HCT116 (cell line): Measurements from ENCODE around the gene PHF14. TPM values are rescaled to one million over a fixed set of nuclear protein-coding genes. Genes with fewer than 3 reads are reported as not detected.

Experiments used
- ATAC-seq: fragments of 200-7000 bp; cut with Tn5 transposase; 2 replicates; pipeline ENCODE4 v1.9.1; 2020; ENCODE audit warnings: mild to moderate bottlenecking, moderate library complexity
- BruUV-seq: library from RNA; stranded (reverse); fragments of 400-500 nt; replicated peaks from 2 replicates; lab custom pipeline; 2021; lab: Mats Ljungman, UMichigan
- CTCF ChIA-PET: fragments of 300-600 bp; sonication (Branson Sonifier 250); formaldehyde crosslinking; loops from one replicate; lab custom pipeline; 2021; ENCODE audit warnings: antibody characterized with exemption; lab: Charles Lee
- POLR2A ChIA-PET: fragments of 300-600, 350-600 bp; sonication (Branson Sonifier 250); formaldehyde crosslinking; loops from one replicate; lab custom pipeline; 2021; ENCODE audit warnings: antibody characterized with exemption; lab: Charles Lee
- RAD21 ChIA-PET, 2 experiments: fragments of 300-600 bp; sonication (Branson Sonifier 250); formaldehyde crosslinking; loops; one replicate each; lab custom pipeline; 2023; ENCODE audit warnings: low total read pairs in 2 of 2; ENCODE audit not compliant: uncharacterized antibody in 2 of 2, unreplicated experiment in 2 of 2, low non-redundant PET in 1 of 2; lab: Charles Lee
- DNase-seq: peaks from one replicate; pipeline ENCODE4 v3.0.0-alpha.2; 2010; ENCODE audit warnings: low read depth, low spot score
- H2AFZ ChIP-seq: fragments of 200-600 bp; shearing (Covaris generic), sonication (generic); 2 replicates; pipeline ENCODE4 v1.6.1; 2017; ENCODE audit warnings: low read depth, mixed run types, mixed read lengths, antibody characterized with exemption, low read length; ENCODE audit not compliant: poor library complexity, severe bottlenecking
- H3K27ac ChIP-seq: 2 replicates; pipeline ENCODE4 v1.5.1; 2012; ENCODE audit warnings: low read depth, low read length
- H3K27me3 ChIP-seq: fragments of 200-600 bp; sonication (generic); 2 replicates; pipeline ENCODE4 v1.6.1; 2016; ENCODE audit warnings: mixed run types, low read length, mixed read lengths; ENCODE audit not compliant: insufficient read depth
- H3K36me3 ChIP-seq, 2 experiments: fragments of 200-500 bp in 1 of 2; fragments of 200-600 bp in 1 of 2; sonication (Bioruptor generic) in 1 of 2; sonication (generic) in 1 of 2; 2 replicates each; pipeline versions ENCODE4 v1.5.1 to v1.6.1; 2014 to 2016; ENCODE audit warnings: low read length in 2 of 2, inconsistent platforms in 1 of 2, mixed read lengths in 1 of 2, mixed run types in 1 of 2; ENCODE audit not compliant: insufficient read depth in 2 of 2, control insufficient read depth in 1 of 2
- H3K4me1 ChIP-seq, 2 experiments: fragments of 200-600 bp in 1 of 2; sonication (generic) in 1 of 2; 2 replicates each; pipeline versions ENCODE4 v1.5.1 to v1.6.1; 2012 to 2017; ENCODE audit warnings: low read length in 2 of 2, inconsistent platforms in 1 of 2, mild to moderate bottlenecking in 1 of 2, mixed read lengths in 1 of 2, mixed run types in 1 of 2, moderate library complexity in 1 of 2; ENCODE audit not compliant: insufficient read depth in 2 of 2, control insufficient read depth in 1 of 2
- H3K4me2 ChIP-seq: fragments of 200-600 bp; sonication (generic); 2 replicates; pipeline ENCODE4 v1.6.1; 2017; ENCODE audit warnings: mixed run types, low read length, mixed read lengths
- H3K4me3 ChIP-seq, 2 experiments: fragments of 200-600 bp in 1 of 2; sonication (generic) in 1 of 2; replicated peaks in 1 of 2; 2 replicates each; pipeline ENCODE4 v1.5.1; 2011 to 2016; ENCODE audit warnings: low read length in 2 of 2, control low read depth in 1 of 2, low read depth in 1 of 2, mild to moderate bottlenecking in 1 of 2, mixed read lengths in 1 of 2, mixed run types in 1 of 2
- H3K79me2 ChIP-seq: fragments of 200-600 bp; sonication (generic); 2 replicates; pipeline ENCODE4 v1.6.1; 2017; ENCODE audit warnings: mild to moderate bottlenecking, mixed run types, low read length, moderate library complexity, mixed read lengths; ENCODE audit not compliant: insufficient read depth
- H3K9ac ChIP-seq: fragments of 200-600 bp; sonication (generic); 2 replicates; pipeline ENCODE4 v1.6.1; 2016; ENCODE audit warnings: low read length, mixed read lengths
- H3K9me2 ChIP-seq: fragments of 200-600 bp; sonication (generic), shearing (Covaris generic); 2 replicates; pipeline ENCODE4 v1.6.1; 2017; ENCODE audit warnings: mixed run types, mild to moderate bottlenecking, moderate library complexity; ENCODE audit not compliant: insufficient read depth
- H3K9me3 ChIP-seq, 2 experiments: fragments of 200-500 bp in 1 of 2; fragments of 200-600 bp in 1 of 2; sonication (Bioruptor generic) in 1 of 2; sonication (generic) in 1 of 2; 2 replicates each; pipeline ENCODE4 v1.6.1; 2014 to 2017; ENCODE audit warnings: low read length in 2 of 2, mixed read lengths in 2 of 2, inconsistent platforms in 1 of 2, low read depth in 1 of 2, mild to moderate bottlenecking in 1 of 2, mixed run types in 1 of 2, moderate library complexity in 1 of 2; ENCODE audit not compliant: control insufficient read depth in 1 of 2, insufficient read depth in 1 of 2
- H4K20me1 ChIP-seq: fragments of 200-600 bp; sonication (generic), shearing (Covaris generic); 2 replicates; pipeline ENCODE4 v1.6.1; 2017; ENCODE audit warnings: mixed run types, mild to moderate bottlenecking, moderate library complexity; ENCODE audit not compliant: insufficient read depth
- CBX3 ChIP-seq: IDR thresholded peaks from 2 replicates; pipeline ENCODE4 v1.6.1; 2012; ENCODE audit warnings: low read depth
- CEBPB ChIP-seq: IDR thresholded peaks from 2 replicates; pipeline ENCODE4 v1.6.1; 2012; ENCODE audit warnings: low read depth
- CTCF ChIP-seq, 3 experiments: fragments of 200-600 bp in 1 of 3; sonication (generic) in 1 of 3; IDR thresholded peaks in 2 of 3; conservative IDR thresholded peaks in 1 of 3; 2 replicates each; pipeline ENCODE4 v1.5.1; 2012 to 2017; ENCODE audit warnings: low read depth in 2 of 3, low read length in 2 of 3, antibody characterized with exemption in 1 of 3, borderline replicate concordance in 1 of 3, control low read depth in 1 of 3, mild to moderate bottlenecking in 1 of 3, mixed read lengths in 1 of 3, mixed run types in 1 of 3, moderate library complexity in 1 of 3; ENCODE audit not compliant: insufficient read depth in 1 of 3
- JUND ChIP-seq: IDR thresholded peaks from 2 replicates; pipeline ENCODE4 v1.6.1; 2012
- POLR2A ChIP-seq: IDR thresholded peaks from 2 replicates; pipeline ENCODE4 v1.7.0; 2011; ENCODE audit warnings: borderline replicate concordance; ENCODE audit not compliant: insufficient read depth, insufficient read length; ENCODE audit errors: extremely low read depth
- RAD21 ChIP-seq: IDR thresholded peaks from 2 replicates; pipeline ENCODE4 v1.6.1; 2012; ENCODE audit warnings: low read depth, mild to moderate bottlenecking
- REST ChIP-seq: IDR thresholded peaks from 2 replicates; pipeline ENCODE4 v1.6.1; 2012; ENCODE audit warnings: low read depth
- ZFX ChIP-seq: fragments of 450-650 bp; IDR thresholded peaks from 2 replicates; pipeline ENCODE4 v1.6.1; 2017
- ZNF274 ChIP-seq: fragments of 200-500 bp; sonication (Bioruptor generic); IDR thresholded peaks from 2 replicates; pipeline ENCODE4 v1.6.1; 2014; ENCODE audit warnings: mild to moderate bottlenecking, low read depth, low read length, inconsistent platforms
- intact Hi-C: fragments of 100-400 bp; cut with micrococcal nuclease; formaldehyde crosslinking; loops from 2 replicates; pipeline ENCODE4 v1.10.0; 2022
- total RNA-seq: library from RNA; stranded (reverse); gene quantifications from one replicate; pipeline ENCODE4 v1.2.1, GENCODE V29; 2021; ENCODE audit not compliant: unreplicated experiment

The PHF14 gene
- total RNA-seq, 1 experiment from 2014 or later: 13.8 TPM

GRCh38 chr7:11191574-11192220, 218.0 kb downstream of the PHF14 start:
- H3K27ac ChIP-seq: no peak overlapping the region
- CTCF ChIA-PET: no interaction called here
- DNase-seq (no peak), ATAC-seq (no peak)
- no peak overlapping the region for H2AFZ ChIP-seq
- H3K4me1 ChIP-seq: no peaks in the 10 kb centered on the region
- H4K20me1 ChIP-seq: no peaks in the 10 kb centered on the region
- POLR2A ChIA-PET: no interaction called here
- no peaks in the 10 kb centered on the region for H3K9me2 ChIP-seq
- BruUV-seq: no TSS peak
- H3K79me2 ChIP-seq: no peaks in the 10 kb centered on the region
- intact Hi-C loops: no loop called here
- no peaks in the 10 kb centered on the region for H3K27me3 ChIP-seq
- H3K36me3 ChIP-seq: no peaks in the 10 kb centered on the region
- no peak overlapping the region for H3K4me2 ChIP-seq
- no peaks in the 10 kb centered on the region for H3K9me3 ChIP-seq
- no peak overlapping the region for H3K9ac ChIP-seq
- RAD21 ChIA-PET: no interaction called here
- H3K4me3 ChIP-seq: no peak overlapping the region
- TF ChIP-seq POLR2A (no peak), RAD21 (no peak), CEBPB (no peak), REST (no peak), CTCF (IDR thresholded peaks at IDR 0.05 in 2 of 3, conservative IDR thresholded peaks at IDR 0.05 in 1 of 3; ENCODE audit: borderline replicate concordance in 1 of 3, insufficient read depth in 1 of 3, low read depth in 2 of 3, low read length in 2 of 3) (no peak), CBX3 (no peak), ZNF274 (no peak), JUND (no peak), ZFX (no peak)
